ENCODE results near the gene APOBEC2.
A peak's percentile ranks its signal among the peaks of the same experiment; 100 is the strongest.

APOBEC2 gene

GRCh38 chr6:41071923-41072835 lies 19.2 kb downstream of the APOBEC2 start, which contains the start of gene OARD1 (continued):
- no peak for TF ChIP-seq ZC3H10 (CRISPR knock-in tag; IDR thresholded peaks at IDR 0.05)
- TF ChIP-seq GLIS3 (CRISPR knock-in tag; IDR thresholded peaks at IDR 0.05): no peak
- TF ChIP-seq BACH2 (CRISPR knock-in tag; IDR thresholded peaks at IDR 0.05; ENCODE audit: borderline replicate concordance): no peak
- no peak for TF ChIP-seq RARB (CRISPR knock-in tag; IDR thresholded peaks at IDR 0.05)
- no peak for TF ChIP-seq CSDC2 (CRISPR knock-in tag; IDR thresholded peaks at IDR 0.05)
- TF ChIP-seq PPARA (CRISPR knock-in tag; IDR thresholded peaks at IDR 0.05; ENCODE audit: borderline replicate concordance): no peak
- TF ChIP-seq ZNF565 (CRISPR knock-in tag; conservative IDR thresholded peaks at IDR 0.05; ENCODE audit: low read depth): no peak

- ATAC-seq: peak; percentile 86
- TF ChIP-seq ESRRG (CRISPR knock-in tag; IDR thresholded peaks at IDR 0.05): no peak
- TF ChIP-seq ZFP30 (CRISPR knock-in tag; IDR thresholded peaks at IDR 0.05): no peak
- no peak for TF ChIP-seq BACH2 (CRISPR knock-in tag; IDR thresholded peaks at IDR 0.05; ENCODE audit: borderline replicate concordance)
- no peak for TF ChIP-seq ISL1 (CRISPR knock-in tag; IDR thresholded peaks at IDR 0.05)
- TF ChIP-seq SNAI2 (CRISPR knock-in tag; IDR thresholded peaks at IDR 0.05): 0 out of 2 replicates have a peak, but pooled peaks have one; percentile 22
- 0 out of 2 replicates have a peak, but pooled peaks have one; percentile 33 for TF ChIP-seq TSHZ2 (CRISPR knock-in tag; IDR thresholded peaks at IDR 0.05)
- 0 out of 2 replicates have a peak, but pooled peaks have one; percentile 55 for TF ChIP-seq CSDC2 (CRISPR knock-in tag; IDR thresholded peaks at IDR 0.05)
- TF ChIP-seq ZNF8 (CRISPR knock-in tag; IDR thresholded peaks at IDR 0.05): peak; percentile 18; the same call in 1 of the 2 replicates
- TF ChIP-seq PPARA (CRISPR knock-in tag; IDR thresholded peaks at IDR 0.05; ENCODE audit: borderline replicate concordance): peak; percentile 84; the same call in 1 of the 2 replicates
- no peak for TF ChIP-seq CSRNP3 (CRISPR knock-in tag; IDR thresholded peaks at IDR 0.05)
- TF ChIP-seq OSR1 (CRISPR knock-in tag; IDR thresholded peaks at IDR 0.05): no peak
- TF ChIP-seq ARNTL (CRISPR knock-in tag; IDR thresholded peaks at IDR 0.05; ENCODE audit: borderline replicate concordance, low read depth): 0 out of 2 replicates have a peak, but pooled peaks have one; percentile 18
- TF ChIP-seq ZC3H10 (CRISPR knock-in tag; IDR thresholded peaks at IDR 0.05): no peak
- TF ChIP-seq POU6F1 (CRISPR knock-in tag; IDR thresholded peaks at IDR 0.05; ENCODE audit: borderline replicate concordance, low read depth): no peak
- TF ChIP-seq RARB (CRISPR knock-in tag; IDR thresholded peaks at IDR 0.05): no peak
These were observed 19.8 kb downstream of the APOBEC2 start, which contains the start of gene NFYA for GRCh38 chr6:41072836-41073202. Gene NFYA (plus strand): TSS chr6:41072974. CDS start chr6:41079090, 6,116 bp downstream.

- TF ChIP-seq PPARA (CRISPR knock-in tag; IDR thresholded peaks at IDR 0.05; ENCODE audit: borderline replicate concordance): no peak
- TF ChIP-seq PATZ1 (CRISPR knock-in tag; IDR thresholded peaks at IDR 0.05; ENCODE audit: borderline replicate concordance): 0 out of 2 replicates have a peak, but pooled peaks have one; percentile 28
- no peak for TF ChIP-seq GLIS3 (CRISPR knock-in tag; IDR thresholded peaks at IDR 0.05)
- TF ChIP-seq ZFP30 (CRISPR knock-in tag; IDR thresholded peaks at IDR 0.05): no peak
- TF ChIP-seq ISL1 (CRISPR knock-in tag; IDR thresholded peaks at IDR 0.05): no peak
- peak; percentile 30 for ATAC-seq
These were observed 20.4 kb downstream of the APOBEC2 start for GRCh38 chr6:41073203-41073967.
